KMS-11 (cell line): ENCODE measurements around the gene SEL1L3.
"Not testable (repeated sequence)": the region's sequence is repeated elsewhere in the genome, so short reads cannot be mapped to it uniquely, and the experiment has no call there.

ENCODE experiments used
- H2AFZ ChIP-seq: fragments of 200-600 bp; sonication (generic); 2 replicates; pipeline ENCODE4 v1.6.1; 2016; ENCODE audit warnings: antibody characterized with exemption, mixed run types, low read depth
- H3K27ac ChIP-seq: fragments of 200-600 bp; sonication (generic); 2 replicates; pipeline ENCODE4 v1.6.1; 2016; ENCODE audit warnings: mild to moderate bottlenecking, mixed run types
- H3K27me3 ChIP-seq: fragments of 200-600 bp; sonication (generic); 2 replicates; pipeline ENCODE4 v1.6.1; 2017; ENCODE audit warnings: mild to moderate bottlenecking, low read depth, mixed run types, moderate library complexity; ENCODE audit not compliant: insufficient read depth
- H3K36me3 ChIP-seq: fragments of 200-600 bp; sonication (generic); 2 replicates; pipeline ENCODE4 v1.6.1; 2017; ENCODE audit warnings: mild to moderate bottlenecking, mixed run types; ENCODE audit not compliant: insufficient read depth
- H3K4me1 ChIP-seq: fragments of 200-600 bp; sonication (generic); 2 replicates; pipeline ENCODE4 v1.6.1; 2016; ENCODE audit warnings: mild to moderate bottlenecking, low read depth, mixed run types; ENCODE audit not compliant: poor library complexity, severe bottlenecking
- H3K4me2 ChIP-seq: fragments of 200-600 bp; sonication (generic); 2 replicates; pipeline ENCODE4 v1.7.0; 2016; ENCODE audit warnings: mild to moderate bottlenecking, mixed run types
- H3K4me3 ChIP-seq: fragments of 200-600 bp; sonication (generic); IDR thresholded peaks from 2 replicates; pipeline ENCODE4 v1.6.1; 2017; ENCODE audit warnings: low read depth, low read length, mixed read lengths; ENCODE audit not compliant: insufficient read depth
- H3K79me2 ChIP-seq: fragments of 200-600 bp; sonication (generic); 2 replicates; pipeline ENCODE4 v1.6.1; 2016; ENCODE audit warnings: low read depth, mixed run types; ENCODE audit not compliant: insufficient read depth
- H3K9ac ChIP-seq: fragments of 200-600 bp; sonication (generic); 2 replicates; pipeline ENCODE4 v1.6.1; 2016; ENCODE audit warnings: mild to moderate bottlenecking, mixed run types
- H4K20me1 ChIP-seq: fragments of 200-600 bp; sonication (generic); 2 replicates; pipeline ENCODE4 v1.6.1; 2016; ENCODE audit warnings: mild to moderate bottlenecking, mixed run types; ENCODE audit not compliant: insufficient read depth
- TF ChIP-seq, protein P1 (sequence below): fragments of 200-600 bp; sonication (generic); conservative IDR thresholded peaks from 2 replicates; pipeline ENCODE4 v1.6.1; 2017; ENCODE audit warnings: low read depth, mild to moderate bottlenecking, antibody characterized with exemption, low read length, moderate library complexity, mixed read lengths

Gene SEL1L3

GRCh38 chr4:25872851-25873631, 10.3 kb upstream of the SEL1L3 start:
- Histone ChIP-seq H3K79me2 (no peaks in the 10 kb centered on the region), H3K9ac (no peak overlapping the region), H3K27me3 (no peaks in the 10 kb centered on the region), H4K20me1 (no peaks in the 10 kb centered on the region), H3K4me1 (no peaks in the 10 kb centered on the region), H2AFZ (no peak overlapping the region), H3K4me3 (no peak overlapping the region), H3K27ac (no peak overlapping the region), H3K36me3 (no peaks in the 10 kb centered on the region), H3K4me2 (no peak overlapping the region)
- TF ChIP-seq, protein P1, sequence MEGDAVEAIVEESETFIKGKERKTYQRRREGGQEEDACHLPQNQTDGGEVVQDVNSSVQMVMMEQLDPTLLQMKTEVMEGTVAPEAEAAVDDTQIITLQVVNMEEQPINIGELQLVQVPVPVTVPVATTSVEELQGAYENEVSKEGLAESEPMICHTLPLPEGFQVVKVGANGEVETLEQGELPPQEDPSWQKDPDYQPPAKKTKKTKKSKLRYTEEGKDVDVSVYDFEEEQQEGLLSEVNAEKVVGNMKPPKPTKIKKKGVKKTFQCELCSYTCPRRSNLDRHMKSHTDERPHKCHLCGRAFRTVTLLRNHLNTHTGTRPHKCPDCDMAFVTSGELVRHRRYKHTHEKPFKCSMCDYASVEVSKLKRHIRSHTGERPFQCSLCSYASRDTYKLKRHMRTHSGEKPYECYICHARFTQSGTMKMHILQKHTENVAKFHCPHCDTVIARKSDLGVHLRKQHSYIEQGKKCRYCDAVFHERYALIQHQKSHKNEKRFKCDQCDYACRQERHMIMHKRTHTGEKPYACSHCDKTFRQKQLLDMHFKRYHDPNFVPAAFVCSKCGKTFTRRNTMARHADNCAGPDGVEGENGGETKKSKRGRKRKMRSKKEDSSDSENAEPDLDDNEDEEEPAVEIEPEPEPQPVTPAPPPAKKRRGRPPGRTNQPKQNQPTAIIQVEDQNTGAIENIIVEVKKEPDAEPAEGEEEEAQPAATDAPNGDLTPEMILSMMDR: no peak

- TF ChIP-seq, protein P1: no peak
- Histone ChIP-seq H3K9ac (no peak overlapping the region), H3K79me2 (no peaks in the 10 kb centered on the region), H4K20me1 (no peaks in the 10 kb centered on the region), H3K27ac (no peak overlapping the region), H3K4me3 (no peak overlapping the region), H3K4me2 (no peak overlapping the region), H3K4me1 (no peaks in the 10 kb centered on the region), H2AFZ (no peak overlapping the region), H3K36me3 (no peaks in the 10 kb centered on the region), H3K27me3 (no peaks in the 10 kb centered on the region)
Measured at GRCh38 chr4:25870081-25870480, 7.3 kb upstream of the SEL1L3 start.

- H3K4me2 ChIP-seq: no peak overlapping the region
- H3K36me3 ChIP-seq: no peaks in the 10 kb centered on the region
- no peak overlapping the region for H2AFZ ChIP-seq
- no peak overlapping the region for H3K27ac ChIP-seq
- H4K20me1 ChIP-seq: no peaks in the 10 kb centered on the region
- TF ChIP-seq, protein P1: no peak
- no peak overlapping the region for H3K4me3 ChIP-seq
- H3K79me2 ChIP-seq: no peaks in the 10 kb centered on the region
- no peaks in the 10 kb centered on the region for H3K4me1 ChIP-seq
- no peaks in the 10 kb centered on the region for H3K27me3 ChIP-seq
- H3K9ac ChIP-seq: no peak overlapping the region
Measured at GRCh38 chr4:25867781-25868294, 5.0 kb upstream of the SEL1L3 start.

DNA sequence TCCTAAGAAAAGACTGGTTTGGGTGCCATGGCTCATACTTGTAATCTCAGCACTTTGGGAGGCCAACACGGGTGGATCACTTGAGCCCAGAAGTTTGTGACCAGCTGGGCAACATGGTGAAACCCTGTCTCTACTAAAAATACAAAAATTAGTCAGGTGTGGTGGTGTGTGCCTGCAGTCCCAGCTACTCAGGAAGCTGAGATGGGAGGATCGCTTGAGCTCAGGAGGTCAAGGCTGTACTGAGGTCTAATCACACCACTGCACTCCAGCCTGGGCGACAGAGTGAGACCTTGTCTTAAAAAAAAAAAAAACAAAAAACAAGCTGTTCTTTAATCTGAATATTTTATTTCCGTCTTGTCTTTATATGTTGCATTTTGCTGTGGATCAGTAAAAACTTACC, 3.6 kb upstream of the SEL1L3 start:
- not testable (repeated sequence) for H3K36me3 ChIP-seq, H3K79me2 ChIP-seq, H3K4me3 ChIP-seq, H3K9ac ChIP-seq, H2AFZ ChIP-seq, H3K4me2 ChIP-seq, H4K20me1 ChIP-seq, H3K4me1 ChIP-seq, H3K27me3 ChIP-seq, H3K27ac ChIP-seq

GRCh38 chr4:25865586-25865985, 2.8 kb upstream of the SEL1L3 start:
- Histone ChIP-seq H3K27me3 (no peaks in the 10 kb centered on the region), H2AFZ (no peak overlapping the region), H3K4me3 (no peak overlapping the region), H3K79me2 (no peaks in the 10 kb centered on the region), H3K36me3 (no peaks in the 10 kb centered on the region), H3K27ac (no peak overlapping the region), H3K4me2 (no peak overlapping the region), H3K9ac (no peak overlapping the region), H3K4me1 (no peaks in the 10 kb centered on the region), H4K20me1 (no peaks in the 10 kb centered on the region)
- TF ChIP-seq, protein P1: no peak
